ENCODE results near the gene HSF2.

The HSF2 gene

DNA sequence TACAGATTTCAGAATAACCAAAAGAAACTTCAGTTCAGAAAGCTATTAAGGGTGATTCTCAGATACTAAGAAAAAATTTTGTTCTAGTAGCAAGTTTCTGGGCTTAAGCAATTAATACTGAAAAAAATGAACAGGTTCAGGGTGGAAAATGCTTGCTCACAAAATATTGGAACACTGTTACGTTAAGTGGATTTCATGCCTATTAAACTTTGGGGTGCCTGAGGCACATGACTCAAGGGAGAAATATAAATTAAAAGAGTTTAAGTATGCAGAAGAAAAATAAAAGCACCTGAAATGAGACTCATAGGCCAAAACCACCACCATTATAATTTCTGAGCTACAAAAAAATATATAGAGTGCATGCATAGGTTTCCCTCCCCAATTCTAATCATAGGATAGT lies 32.3 kb upstream of the HSF2 start:
- Histone ChIP-seq H2AFZ (ENCODE audit: low read length) (no peak overlapping the region), H3K9me3 (ENCODE audit: low read length) (no peaks in the 10 kb centered on the region), H3K27me3 (ENCODE audit: insufficient read depth, low read length) (no peaks in the 10 kb centered on the region), H3K9ac (ENCODE audit: low read length) (no peak overlapping the region), H3F3A (ENCODE audit: insufficient read depth, low read length) (no peaks in the 10 kb centered on the region), H3K4me1 (ENCODE audit: insufficient read depth, low read length, severe bottlenecking) (no peaks in the 10 kb centered on the region), H3K4me3 (ENCODE audit: low read depth, low read length, poor library complexity, severe bottlenecking) (no peak overlapping the region), H3K27ac (ENCODE audit: low read depth, low read length, poor library complexity, severe bottlenecking) (no peak overlapping the region), H3K36me3 (ENCODE audit: insufficient read depth, low read length) (no peaks in the 10 kb centered on the region), H3K9me2 (ENCODE audit: low read depth, low read length) (no peaks in the 10 kb centered on the region), H4K20me1 (ENCODE audit: insufficient read depth, low read length) (no peaks in the 10 kb centered on the region), H3K4me2 (ENCODE audit: low read length) (no peak overlapping the region), H3K79me2 (ENCODE audit: insufficient read depth, low read length) (no peaks in the 10 kb centered on the region)
- no peak for TF ChIP-seq EZH2 (IDR thresholded peaks at IDR 0.05; ENCODE audit: borderline replicate concordance, low read length)
- TF ChIP-seq, protein P1, sequence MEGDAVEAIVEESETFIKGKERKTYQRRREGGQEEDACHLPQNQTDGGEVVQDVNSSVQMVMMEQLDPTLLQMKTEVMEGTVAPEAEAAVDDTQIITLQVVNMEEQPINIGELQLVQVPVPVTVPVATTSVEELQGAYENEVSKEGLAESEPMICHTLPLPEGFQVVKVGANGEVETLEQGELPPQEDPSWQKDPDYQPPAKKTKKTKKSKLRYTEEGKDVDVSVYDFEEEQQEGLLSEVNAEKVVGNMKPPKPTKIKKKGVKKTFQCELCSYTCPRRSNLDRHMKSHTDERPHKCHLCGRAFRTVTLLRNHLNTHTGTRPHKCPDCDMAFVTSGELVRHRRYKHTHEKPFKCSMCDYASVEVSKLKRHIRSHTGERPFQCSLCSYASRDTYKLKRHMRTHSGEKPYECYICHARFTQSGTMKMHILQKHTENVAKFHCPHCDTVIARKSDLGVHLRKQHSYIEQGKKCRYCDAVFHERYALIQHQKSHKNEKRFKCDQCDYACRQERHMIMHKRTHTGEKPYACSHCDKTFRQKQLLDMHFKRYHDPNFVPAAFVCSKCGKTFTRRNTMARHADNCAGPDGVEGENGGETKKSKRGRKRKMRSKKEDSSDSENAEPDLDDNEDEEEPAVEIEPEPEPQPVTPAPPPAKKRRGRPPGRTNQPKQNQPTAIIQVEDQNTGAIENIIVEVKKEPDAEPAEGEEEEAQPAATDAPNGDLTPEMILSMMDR (IDR thresholded peaks at IDR 0.05; ENCODE audit: low read length): no peak

DNA sequence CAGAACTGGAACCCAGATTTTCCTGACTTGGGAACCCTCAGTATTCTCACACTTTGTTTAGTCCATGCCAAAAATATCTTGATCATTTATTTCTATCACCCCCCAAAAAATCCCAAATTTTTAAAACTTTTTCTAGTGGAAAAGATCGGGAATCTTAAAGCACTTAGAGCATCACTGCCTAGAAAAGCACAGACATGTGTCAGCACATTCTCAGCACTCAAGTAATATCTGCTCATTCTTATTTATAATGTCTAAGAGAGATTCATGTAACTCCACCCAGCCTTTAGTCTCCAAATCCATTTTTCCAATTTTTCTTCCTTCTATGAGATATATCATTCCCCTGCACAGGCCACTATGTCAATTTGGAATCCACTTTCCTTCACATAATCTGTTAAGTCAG lies 29.9 kb upstream of the HSF2 start:
- no peak for TF ChIP-seq EZH2 (IDR thresholded peaks at IDR 0.05; ENCODE audit: borderline replicate concordance, low read length)
- TF ChIP-seq, protein P1 (IDR thresholded peaks at IDR 0.05; ENCODE audit: low read length): no peak
- H3F3A ChIP-seq (ENCODE audit: insufficient read depth, low read length): no peaks in the 10 kb centered on the region

DNA sequence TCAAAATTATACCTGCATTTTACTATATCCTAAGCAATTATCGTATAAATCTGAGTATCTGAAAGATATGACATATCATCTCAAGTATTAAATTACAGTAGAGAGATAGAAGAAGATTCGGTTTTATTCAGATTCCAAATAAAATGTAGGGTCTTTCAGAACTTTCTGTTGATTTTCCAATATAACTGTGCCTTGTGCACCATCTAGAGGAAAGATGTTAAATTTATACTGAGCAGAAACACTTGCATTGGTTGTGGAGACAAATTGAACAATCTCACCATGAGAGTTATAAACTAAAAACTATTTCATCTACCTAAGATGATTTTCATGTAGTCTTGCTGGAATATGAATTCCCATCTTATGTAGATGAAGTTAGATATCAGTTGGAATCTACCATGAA lies 26.8 kb upstream of the HSF2 start:
- Histone ChIP-seq H3K4me3 (ENCODE audit: low read depth, low read length, poor library complexity, severe bottlenecking) (no peak overlapping the region), H3K9me2 (ENCODE audit: low read depth, low read length) (no peaks in the 10 kb centered on the region), H3F3A (ENCODE audit: insufficient read depth, low read length) (no peaks in the 10 kb centered on the region), H2AFZ (ENCODE audit: low read length) (no peak overlapping the region), H3K79me2 (ENCODE audit: insufficient read depth, low read length) (no peaks in the 10 kb centered on the region), H3K4me1 (ENCODE audit: insufficient read depth, low read length, severe bottlenecking) (no peaks in the 10 kb centered on the region), H3K4me2 (ENCODE audit: low read length) (no peak overlapping the region), H4K20me1 (ENCODE audit: insufficient read depth, low read length) (no peaks in the 10 kb centered on the region), H3K27ac (ENCODE audit: low read depth, low read length, poor library complexity, severe bottlenecking) (no peak overlapping the region), H3K27me3 (ENCODE audit: insufficient read depth, low read length) (no peaks in the 10 kb centered on the region), H3K9me3 (ENCODE audit: low read length) (no peaks in the 10 kb centered on the region), H3K36me3 (ENCODE audit: insufficient read depth, low read length) (no peaks in the 10 kb centered on the region), H3K9ac (ENCODE audit: low read length) (no peak overlapping the region)
- TF ChIP-seq, protein P1 (IDR thresholded peaks at IDR 0.05; ENCODE audit: low read length): peak; percentile 33; the same call in 1 of the 2 replicates
- no peak for TF ChIP-seq EZH2 (IDR thresholded peaks at IDR 0.05; ENCODE audit: borderline replicate concordance, low read length)

More for the DNA sequence above, 29.9 kb upstream of the HSF2 start:
- no peaks in the 10 kb centered on the region for H3K27me3 ChIP-seq (ENCODE audit: insufficient read depth, low read length)
- H2AFZ ChIP-seq (ENCODE audit: low read length): no peak overlapping the region
- no peak overlapping the region for H3K4me2 ChIP-seq (ENCODE audit: low read length)
- no peaks in the 10 kb centered on the region for H3K9me2 ChIP-seq (ENCODE audit: low read depth, low read length)
- no peak overlapping the region for H3K27ac ChIP-seq (ENCODE audit: low read depth, low read length, poor library complexity, severe bottlenecking)
- H3K9ac ChIP-seq (ENCODE audit: low read length): no peak overlapping the region
- no peaks in the 10 kb centered on the region for H3K4me1 ChIP-seq (ENCODE audit: insufficient read depth, low read length, severe bottlenecking)
- no peaks in the 10 kb centered on the region for H4K20me1 ChIP-seq (ENCODE audit: insufficient read depth, low read length)
- no peaks in the 10 kb centered on the region for H3K79me2 ChIP-seq (ENCODE audit: insufficient read depth, low read length)
- no peak overlapping the region for H3K4me3 ChIP-seq (ENCODE audit: low read depth, low read length, poor library complexity, severe bottlenecking)
- H3K9me3 ChIP-seq (ENCODE audit: low read length): no peaks in the 10 kb centered on the region
- H3K36me3 ChIP-seq (ENCODE audit: insufficient read depth, low read length): no peaks in the 10 kb centered on the region

Data from OCI-LY1 (cell line).